HEK293T (cell line): ENCODE measurements around the gene CAMSAP1.

Experiments
- FOXK2 ChIP-seq: fragments of 450-650 bp; IDR thresholded peaks from 2 replicates; pipeline ENCODE4 v1.6.1; 2016; ENCODE audit warnings: mild to moderate bottlenecking
- TARDBP ChIP-seq: fragments of 450-650 bp; IDR thresholded peaks from 2 replicates; pipeline ENCODE4 v1.6.1; 2016
- ZNF384 ChIP-seq: fragments of 450-650 bp; IDR thresholded peaks from 2 replicates; pipeline ENCODE4 v1.6.1; 2016

DNA sequence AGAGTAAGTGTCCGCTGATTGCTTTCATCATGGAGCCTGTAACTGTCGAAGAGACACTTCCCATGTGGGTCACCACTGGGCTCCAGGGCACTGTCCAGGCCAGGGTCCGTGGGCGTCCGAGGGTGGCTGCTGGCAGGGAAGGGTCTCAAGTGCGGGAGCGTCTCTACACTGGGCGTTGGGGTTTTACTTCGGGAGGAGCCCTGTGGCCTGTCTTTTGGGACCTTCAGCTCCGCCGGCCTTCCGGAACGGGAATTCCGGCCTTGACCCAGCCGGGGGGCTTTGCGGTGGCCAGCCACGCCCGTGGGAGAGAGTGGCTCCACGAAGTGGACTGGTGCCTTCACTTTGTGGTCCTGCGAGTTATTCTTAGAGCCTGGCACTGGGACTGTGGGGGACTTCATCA lies 86.2 kb downstream of the CAMSAP1 start:
- no peak for TF ChIP-seq FOXK2
- TF ChIP-seq ZNF384: no peak
- no peak for TF ChIP-seq TARDBP
